Lung (tissue), 12 donors: Measurements from ENCODE around the gene FFAR1. TPM values are rescaled to one million over a fixed set of nuclear protein-coding genes. Genes with fewer than 3 reads are reported as not detected.

Source experiments
- ATAC-seq: fragments of 200-7000 bp; cut with Tn5 transposase; one replicate; pipeline ENCODE4 v1.9.1; 2020; ENCODE audit warnings: moderate number of reproducible peaks; ENCODE audit not compliant: insufficient read depth, low FRiP score
- DNase-seq, 3 donors: peaks; one replicate each; pipeline ENCODE4 v3.0.0-alpha.2; 2013 to 2017
- H3K27ac ChIP-seq, 2 donors: one replicate each; pipeline ENCODE4 v1.5.1; 2013; ENCODE audit warnings: mild to moderate bottlenecking in 2 of 2, moderate library complexity in 2 of 2, control low read depth in 1 of 2, inconsistent platforms in 1 of 2, low read depth in 1 of 2, low read length in 1 of 2
- H3K27me3 ChIP-seq, 3 donors: one replicate each; pipeline ENCODE4 v1.5.1; 2013; ENCODE audit warnings: low read length in 2 of 3; ENCODE audit not compliant: control insufficient read depth in 3 of 3, insufficient read depth in 3 of 3
- H3K36me3 ChIP-seq, 4 donors: one replicate each; pipeline ENCODE4 v1.5.1; 2013; ENCODE audit warnings: low read length in 4 of 4, mild to moderate bottlenecking in 1 of 4, moderate library complexity in 1 of 4; ENCODE audit not compliant: control insufficient read depth in 4 of 4, insufficient read depth in 4 of 4
- H3K4me1 ChIP-seq, 5 donors: one replicate each; pipeline ENCODE4 v1.5.1; 2013; ENCODE audit warnings: low read length in 5 of 5, mild to moderate bottlenecking in 2 of 5, moderate library complexity in 1 of 5; ENCODE audit not compliant: control insufficient read depth in 5 of 5, insufficient read depth in 5 of 5
- H3K4me3 ChIP-seq: one replicate; pipeline ENCODE4 v1.5.1; 2013; ENCODE audit warnings: mild to moderate bottlenecking, control low read depth, moderate library complexity
- H3K9ac ChIP-seq, 2 donors: one replicate each; pipeline ENCODE4 v1.5.1; 2013; ENCODE audit warnings: low read length in 2 of 2, control low read depth in 1 of 2; ENCODE audit not compliant: insufficient read depth in 1 of 2
- H3K9me3 ChIP-seq, 4 donors: one replicate each; pipeline ENCODE4 v1.5.1; 2013; ENCODE audit warnings: low read length in 3 of 4, mild to moderate bottlenecking in 1 of 4, moderate library complexity in 1 of 4; ENCODE audit not compliant: control insufficient read depth in 4 of 4, insufficient read depth in 3 of 4
- WGBS, 2 donors: extraction: QIAGEN DNeasy Blood & Tissue Kit; methylation state at CpG; one replicate each; pipeline ENCODE4 v1.1.7; 2013; 5-methylcytosine and 5-hydroxymethylcytosine counted together
- polyA plus RNA-seq, 2 donors: library from polyadenylated mRNA; stranded (reverse); fragments of 200-250 nt; gene quantifications; one replicate each; pipeline ENCODE4 v1.2.1, GENCODE V29; 2013
- total RNA-seq, 2 donors: library from RNA; depleted of rRNA in 1 of 2; stranded (reverse); fragments of >200 nt in 1 of 2; gene quantifications; one replicate each; pipeline ENCODE4 v1.2.1, GENCODE V29; 2014 to 2021
- TF ChIP-seq, protein P1 (sequence below): IDR thresholded peaks from 2 replicates; pipeline ENCODE4 v1.5.1; 2012; ENCODE audit warnings: mild to moderate bottlenecking; ENCODE audit errors: control extremely low read depth, extremely low read depth
- donor health status: control.
- donor health status: control.
- donor health status: Bipolar disorder and iron deficiency.
- donor health status: healthy.
- donor health status: DM: yes; HTN: yes; CAD: no.

FFAR1 gene
- total and polyA plus RNA-seq, 4 donors: 0.06 to 1.1 (median 0.43) TPM

DNA sequence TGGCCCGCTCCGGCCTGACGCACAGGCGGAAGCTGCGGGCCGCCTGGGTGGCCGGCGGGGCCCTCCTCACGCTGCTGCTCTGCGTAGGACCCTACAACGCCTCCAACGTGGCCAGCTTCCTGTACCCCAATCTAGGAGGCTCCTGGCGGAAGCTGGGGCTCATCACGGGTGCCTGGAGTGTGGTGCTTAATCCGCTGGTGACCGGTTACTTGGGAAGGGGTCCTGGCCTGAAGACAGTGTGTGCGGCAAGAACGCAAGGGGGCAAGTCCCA is 4.4 kb downstream of the FFAR1 start:
- no peak for DNase-seq

DNA sequence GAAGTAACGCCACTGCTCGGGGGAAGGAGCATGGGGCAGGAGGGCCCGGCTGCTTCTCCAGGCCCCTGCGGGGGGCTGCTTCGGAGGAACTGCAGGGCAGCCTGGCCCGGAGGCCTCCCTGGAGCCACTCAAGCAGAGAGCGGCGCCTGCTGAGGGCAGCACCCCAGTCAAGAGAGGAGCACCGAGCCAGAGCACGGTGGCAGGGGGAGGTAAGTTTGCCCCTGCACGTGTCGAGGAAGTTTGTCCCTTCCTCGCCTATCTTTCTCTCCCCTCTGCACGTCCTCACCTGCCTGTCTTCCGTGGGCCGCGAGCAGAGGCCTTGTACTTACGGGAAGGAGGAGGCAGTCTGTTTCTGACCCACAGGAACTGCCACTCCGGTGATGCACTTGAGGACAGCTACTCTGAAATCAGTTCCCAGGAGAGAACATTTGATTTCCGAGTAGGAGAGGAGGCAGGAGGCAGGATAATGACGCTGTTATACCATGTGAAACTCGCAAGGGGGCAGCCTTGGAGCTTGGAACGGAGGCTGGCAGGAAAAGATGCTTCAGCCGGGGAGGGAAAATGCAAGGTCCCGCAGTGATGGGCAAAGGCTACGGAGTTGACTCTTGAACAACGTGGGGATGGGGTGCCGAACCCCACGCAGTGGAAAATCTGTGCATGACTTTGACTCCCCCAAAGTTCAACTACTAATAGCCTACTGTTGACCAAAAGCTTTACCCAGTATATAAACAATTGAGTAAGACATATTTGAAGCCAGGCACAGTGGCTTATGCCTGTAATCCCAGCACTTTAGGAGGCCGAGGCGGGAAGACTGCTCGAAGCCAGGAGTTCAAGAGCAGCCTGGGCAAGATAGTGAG is 5.0 kb downstream of the FFAR1 start:
- peaks cover 0 to 31% (median 0%) of the 10 kb centered on the region in 5 donors for H3K4me1 ChIP-seq
- no peak overlapping the region for H3K4me3 ChIP-seq
- TF ChIP-seq, protein P1, sequence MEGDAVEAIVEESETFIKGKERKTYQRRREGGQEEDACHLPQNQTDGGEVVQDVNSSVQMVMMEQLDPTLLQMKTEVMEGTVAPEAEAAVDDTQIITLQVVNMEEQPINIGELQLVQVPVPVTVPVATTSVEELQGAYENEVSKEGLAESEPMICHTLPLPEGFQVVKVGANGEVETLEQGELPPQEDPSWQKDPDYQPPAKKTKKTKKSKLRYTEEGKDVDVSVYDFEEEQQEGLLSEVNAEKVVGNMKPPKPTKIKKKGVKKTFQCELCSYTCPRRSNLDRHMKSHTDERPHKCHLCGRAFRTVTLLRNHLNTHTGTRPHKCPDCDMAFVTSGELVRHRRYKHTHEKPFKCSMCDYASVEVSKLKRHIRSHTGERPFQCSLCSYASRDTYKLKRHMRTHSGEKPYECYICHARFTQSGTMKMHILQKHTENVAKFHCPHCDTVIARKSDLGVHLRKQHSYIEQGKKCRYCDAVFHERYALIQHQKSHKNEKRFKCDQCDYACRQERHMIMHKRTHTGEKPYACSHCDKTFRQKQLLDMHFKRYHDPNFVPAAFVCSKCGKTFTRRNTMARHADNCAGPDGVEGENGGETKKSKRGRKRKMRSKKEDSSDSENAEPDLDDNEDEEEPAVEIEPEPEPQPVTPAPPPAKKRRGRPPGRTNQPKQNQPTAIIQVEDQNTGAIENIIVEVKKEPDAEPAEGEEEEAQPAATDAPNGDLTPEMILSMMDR: peak; percentile 90
- ATAC-seq (peak; percentile 36), DNase-seq (peak; percentile 79 to 89 (median 85))
- WGBS, 2 donors: 36% methylated on average over 29 to 32 of the region's 32 CpGs
- H3K27me3 ChIP-seq: no peaks in the 10 kb centered on the region
- no peak overlapping the region for H3K9ac ChIP-seq
- no peaks in the 10 kb centered on the region for H3K9me3 ChIP-seq
- H3K27ac ChIP-seq: no peak overlapping the region
- H3K36me3 ChIP-seq: no peaks in the 10 kb centered on the region

More for the DNA sequence above, 4.4 kb downstream of the FFAR1 start:
- TF ChIP-seq, protein P1: no peak
- Histone ChIP-seq H3K4me3 (no peak overlapping the region), H3K9me3 (no peaks in the 10 kb centered on the region), H3K27ac (no peak overlapping the region), H3K9ac (no peak overlapping the region), H3K4me1 (peaks cover 0 to 26% (median 0%) of the 10 kb centered on the region in 5 donors), H3K27me3 (no peaks in the 10 kb centered on the region), H3K36me3 (no peaks in the 10 kb centered on the region)
- ATAC-seq: no peak
- WGBS, 2 donors: 89% methylated on average over 18 of the region's 18 CpGs

DNA sequence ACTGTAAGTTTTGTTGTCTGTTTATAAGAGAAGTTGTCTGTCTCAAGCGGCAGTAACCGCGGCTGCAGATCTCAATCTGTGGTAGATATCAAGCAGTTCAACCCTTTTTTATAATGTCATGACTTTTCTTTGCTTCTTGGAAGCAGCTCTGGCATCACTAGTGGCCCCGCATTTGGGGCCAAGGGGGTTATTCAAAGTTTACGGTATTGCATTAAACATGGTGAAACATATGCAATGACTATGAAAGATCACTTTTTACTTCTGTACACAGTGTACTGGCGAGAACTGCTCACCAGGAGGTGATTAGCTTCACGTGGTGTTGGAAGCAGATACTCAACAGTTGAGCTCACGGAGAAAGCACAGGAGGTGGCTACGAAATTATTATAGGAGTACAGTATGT is 5.9 kb downstream of the FFAR1 start:
- Histone ChIP-seq H3K4me3 (no peak overlapping the region), H3K9ac (no peak overlapping the region), H3K9me3 (no peaks in the 10 kb centered on the region), H3K4me1 (peaks cover 0 to 38% (median 5%) of the 10 kb centered on the region in 5 donors), H3K27ac (no peak overlapping the region), H3K36me3 (no peaks in the 10 kb centered on the region), H3K27me3 (no peaks in the 10 kb centered on the region)
- 58 to 74% methylated on average over 9 of the region's 9 CpGs for WGBS, 2 donors
- TF ChIP-seq, protein P1: no peak
- no peak for ATAC-seq
- peak; percentile 31 to 67 (median 44) for DNase-seq
